Cardiac muscle cell (in vitro differentiated cells and primary cell): ENCODE results near the gene HHIP. TPM values are rescaled to one million over a fixed set of nuclear protein-coding genes. Genes with fewer than 3 reads are reported as not detected.

Experiments used
- DNase-seq, 2 donors: peaks; one replicate each; pipeline versions ENCODE4 v3.0.0 to v3.0.0-alpha.2; 2010 to 2017; ENCODE audit warnings: low read depth in 1 of 2, low spot score in 1 of 2
- H3K27ac ChIP-seq: fragments of 200-600 bp; sonication (generic); 2 replicates; pipeline ENCODE4 v1.5.1; 2016
- H3K27me3 ChIP-seq: fragments of 200-600 bp; sonication (generic); 2 replicates; pipeline ENCODE4 v1.6.0; 2016; ENCODE audit warnings: control low read depth
- H3K36me3 ChIP-seq: fragments of 200-600 bp; sonication (generic); 2 replicates; pipeline ENCODE4 v1.5.1; 2016; ENCODE audit warnings: control low read depth
- H3K4me1 ChIP-seq: fragments of 200-600 bp; sonication (generic); 2 replicates; pipeline ENCODE4 v1.8.1; 2017; ENCODE audit warnings: low read depth, mild to moderate bottlenecking, mixed run types
- H3K4me3 ChIP-seq: fragments of 200-600 bp; sonication (generic); 2 replicates; pipeline ENCODE4 v1.5.1; 2016; ENCODE audit warnings: mild to moderate bottlenecking
- H3K9me3 ChIP-seq: fragments of 200-600 bp; sonication (generic); 2 replicates; pipeline ENCODE4 v1.5.1; 2017; ENCODE audit warnings: low read depth, mild to moderate bottlenecking, control low read depth
- polyA plus RNA-seq: library from polyadenylated mRNA; unstranded; fragments of >200 nt; fragmentation: Nextera tagmentation; extraction: Ambion mirVana; gene quantifications from 2 replicates; pipeline ENCODE4 v1.2.1, GENCODE V29; 2016
- total RNA-seq: library from RNA; depleted of rRNA; stranded (reverse); fragments of >200 nt; gene quantifications from 2 replicates; pipeline ENCODE4 v1.2.3, GENCODE V29; 2016
- TF ChIP-seq, protein P1 (sequence below): IDR thresholded peaks from 2 replicates; pipeline ENCODE4 v1.5.1; 2012; ENCODE audit warnings: low read depth, mild to moderate bottlenecking, low read length

The HHIP gene
- total and polyA plus RNA-seq, 2 experiments from 2014 or later, result 0.99 TPM; not detected in 1

- DNase-seq, result no peak
- peak overlapping the region; percentile 52 for H3K4me3 ChIP-seq
Observed at GRCh38 chr4:144645102-144645630, 790 bp upstream of the HHIP start.

GRCh38 chr4:144646523-144647094 lies 653 bp downstream of the HHIP start:
- TF ChIP-seq, protein P1, sequence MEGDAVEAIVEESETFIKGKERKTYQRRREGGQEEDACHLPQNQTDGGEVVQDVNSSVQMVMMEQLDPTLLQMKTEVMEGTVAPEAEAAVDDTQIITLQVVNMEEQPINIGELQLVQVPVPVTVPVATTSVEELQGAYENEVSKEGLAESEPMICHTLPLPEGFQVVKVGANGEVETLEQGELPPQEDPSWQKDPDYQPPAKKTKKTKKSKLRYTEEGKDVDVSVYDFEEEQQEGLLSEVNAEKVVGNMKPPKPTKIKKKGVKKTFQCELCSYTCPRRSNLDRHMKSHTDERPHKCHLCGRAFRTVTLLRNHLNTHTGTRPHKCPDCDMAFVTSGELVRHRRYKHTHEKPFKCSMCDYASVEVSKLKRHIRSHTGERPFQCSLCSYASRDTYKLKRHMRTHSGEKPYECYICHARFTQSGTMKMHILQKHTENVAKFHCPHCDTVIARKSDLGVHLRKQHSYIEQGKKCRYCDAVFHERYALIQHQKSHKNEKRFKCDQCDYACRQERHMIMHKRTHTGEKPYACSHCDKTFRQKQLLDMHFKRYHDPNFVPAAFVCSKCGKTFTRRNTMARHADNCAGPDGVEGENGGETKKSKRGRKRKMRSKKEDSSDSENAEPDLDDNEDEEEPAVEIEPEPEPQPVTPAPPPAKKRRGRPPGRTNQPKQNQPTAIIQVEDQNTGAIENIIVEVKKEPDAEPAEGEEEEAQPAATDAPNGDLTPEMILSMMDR, result peak; percentile 26
- peak overlapping the region; percentile 52 for H3K4me3 ChIP-seq
- H3K9me3 ChIP-seq, result no peaks in the 10 kb centered on the region
- no peaks in the 10 kb centered on the region for H3K36me3 ChIP-seq
- H3K4me1 ChIP-seq, result no peaks in the 10 kb centered on the region
- peak; percentile 22 to 39 for DNase-seq
- no peak overlapping the region for H3K27ac ChIP-seq
- peaks cover 82% of the 10 kb centered on the region for H3K27me3 ChIP-seq

More at GRCh38 chr4:144645102-144645630, 790 bp upstream of the HHIP start:
- TF ChIP-seq, protein P1, result no peak
- no peak overlapping the region for H3K27ac ChIP-seq
- H3K9me3 ChIP-seq, result no peaks in the 10 kb centered on the region
- H3K36me3 ChIP-seq, result no peaks in the 10 kb centered on the region
- H3K27me3 ChIP-seq, result peaks cover 73% of the 10 kb centered on the region
- no peaks in the 10 kb centered on the region for H3K4me1 ChIP-seq

DNA sequence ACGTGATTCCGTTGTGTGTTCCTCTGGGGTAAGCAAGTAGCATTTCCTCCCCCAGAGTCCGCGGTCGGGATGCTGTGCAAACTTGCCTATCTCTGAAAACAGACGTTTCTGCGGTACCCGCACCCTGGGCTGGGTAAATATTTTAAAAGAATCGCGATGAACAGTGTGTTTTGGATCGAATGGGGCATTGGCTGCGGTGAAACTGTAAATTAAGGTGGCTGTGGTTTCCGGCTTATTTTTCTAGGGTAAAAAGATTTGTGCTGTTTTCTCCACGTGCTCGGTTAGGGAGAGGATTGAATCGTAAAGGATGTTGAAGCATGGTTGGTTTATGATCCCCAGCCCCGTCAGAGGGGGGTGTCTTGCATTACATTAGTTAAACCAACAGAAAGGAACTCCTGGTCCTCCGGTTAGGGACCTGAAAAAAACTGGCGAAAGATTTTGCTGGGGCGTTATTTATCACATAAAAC lies 1.2 kb downstream of the HHIP start:
- no peaks in the 10 kb centered on the region for H3K36me3 ChIP-seq
- peak in 1 of 2 donors; percentile 51 for DNase-seq
- H3K9me3 ChIP-seq, result no peaks in the 10 kb centered on the region
- H3K27me3 ChIP-seq, result peaks cover 82% of the 10 kb centered on the region
- no peaks in the 10 kb centered on the region for H3K4me1 ChIP-seq
- no peak overlapping the region for H3K4me3 ChIP-seq
- no peak overlapping the region for H3K27ac ChIP-seq
- TF ChIP-seq, protein P1, result no peak

DNA sequence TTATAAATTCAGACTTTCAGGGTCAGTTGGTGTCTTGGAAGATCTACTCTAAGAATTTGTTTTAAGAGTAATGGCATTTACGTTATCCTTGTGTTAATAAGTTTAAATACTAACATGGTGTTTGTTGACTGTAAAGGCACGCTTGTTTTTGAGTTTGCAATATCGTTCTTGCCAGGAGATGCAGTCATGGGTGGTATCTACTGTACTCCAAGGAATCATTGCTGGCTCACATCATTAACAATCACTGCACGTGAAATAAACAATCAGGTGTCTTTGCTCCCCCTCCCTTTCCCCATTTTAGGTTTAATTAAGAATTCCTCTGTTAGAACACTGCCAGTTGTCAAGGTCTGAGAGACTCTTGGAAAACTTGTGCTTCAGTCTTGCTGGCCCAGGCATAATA lies 1.6 kb downstream of the HHIP start:
- Histone ChIP-seq H3K27ac (no peak overlapping the region), H3K9me3 (no peaks in the 10 kb centered on the region), H3K27me3 (peaks cover 86% of the 10 kb centered on the region), H3K4me3 (no peak overlapping the region), H3K36me3 (no peaks in the 10 kb centered on the region), H3K4me1 (no peaks in the 10 kb centered on the region)
- TF ChIP-seq, protein P1, result no peak
- no peak for DNase-seq

DNA sequence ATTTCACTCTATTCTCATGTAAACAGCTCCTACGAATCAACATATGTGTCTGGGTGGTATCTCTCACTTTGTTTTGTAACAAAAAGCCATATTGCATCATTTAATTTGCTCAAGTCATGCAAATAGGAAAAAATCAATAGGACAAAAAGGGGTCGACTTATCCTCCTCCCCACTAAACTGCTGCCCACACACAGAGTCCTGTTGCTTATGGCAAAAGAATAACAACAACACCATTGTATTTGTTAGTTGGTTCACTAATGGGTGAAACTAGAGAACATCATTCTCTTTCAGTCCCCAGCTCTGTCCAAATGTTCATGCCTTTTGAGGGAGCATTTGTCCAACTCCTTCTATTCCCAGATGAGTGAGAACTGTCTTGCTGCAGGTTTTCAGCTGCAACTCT lies 2.1 kb downstream of the HHIP start:
- Histone ChIP-seq H3K27me3 (peaks cover 89% of the 10 kb centered on the region), H3K27ac (no peak overlapping the region), H3K9me3 (no peaks in the 10 kb centered on the region), H3K4me1 (no peaks in the 10 kb centered on the region), H3K36me3 (no peaks in the 10 kb centered on the region), H3K4me3 (no peak overlapping the region)
- TF ChIP-seq, protein P1, result no peak
- DNase-seq, result no peak
